Neuronal stem cell (in vitro differentiated cells): ENCODE results near the gene PCDH7.

Source experiments
- DNase-seq: peaks from one replicate; pipeline ENCODE4 v3.0.0-alpha.2; 2013; ENCODE audit warnings: low spot score
- H2AFZ ChIP-seq: one replicate; pipeline ENCODE4 v1.6.1; 2013; ENCODE audit warnings: mild to moderate bottlenecking, low read length, inconsistent platforms
- H2AK5ac ChIP-seq: 2 replicates; pipeline ENCODE4 v1.6.1; 2013; ENCODE audit warnings: low read depth, mild to moderate bottlenecking, inconsistent platforms, low read length, moderate library complexity, mixed read lengths
- H2BK120ac ChIP-seq: 2 replicates; pipeline ENCODE4 v1.6.1; 2013; ENCODE audit warnings: low read depth, mild to moderate bottlenecking, inconsistent platforms, low read length, moderate library complexity, mixed read lengths
- H2BK12ac ChIP-seq: one replicate; pipeline ENCODE4 v1.6.1; 2013; ENCODE audit warnings: low read length, inconsistent platforms
- H2BK15ac ChIP-seq: 2 replicates; pipeline ENCODE4 v1.6.1; 2013; ENCODE audit warnings: mild to moderate bottlenecking, low read length, inconsistent platforms, mixed read lengths
- H2BK5ac ChIP-seq: one replicate; pipeline ENCODE4 v1.6.1; 2013; ENCODE audit warnings: inconsistent platforms, mild to moderate bottlenecking, low read length, moderate library complexity
- H3K14ac ChIP-seq: one replicate; pipeline ENCODE4 v1.6.1; 2013; ENCODE audit warnings: low read length, inconsistent platforms
- H3K18ac ChIP-seq: 2 replicates; pipeline ENCODE4 v1.6.1; 2013; ENCODE audit warnings: low read length, inconsistent platforms
- H3K23ac ChIP-seq: 2 replicates; pipeline ENCODE4 v1.6.1; 2013; ENCODE audit warnings: low read depth, mild to moderate bottlenecking, mixed read lengths, low read length, inconsistent platforms; ENCODE audit not compliant: poor library complexity
- H3K27ac ChIP-seq: replicated peaks from 3 replicates; pipeline ENCODE4 v1.5.1; 2013; ENCODE audit warnings: low read length, inconsistent platforms
- H3K27me3 ChIP-seq, 3 experiments: 2 replicates each; pipeline ENCODE4 v1.6.1; 2013; ENCODE audit warnings: low read length in 3 of 3, mild to moderate bottlenecking in 2 of 3, inconsistent platforms in 1 of 3, low read depth in 1 of 3, mixed read lengths in 1 of 3, moderate library complexity in 1 of 3; ENCODE audit not compliant: control insufficient read depth in 3 of 3, insufficient read depth in 3 of 3
- H3K36me3 ChIP-seq, 2 donors: replicated peaks in 1 of 2; 2 replicates each; pipeline ENCODE4 v1.6.1; 2013; ENCODE audit warnings: low read length in 2 of 2; ENCODE audit not compliant: control insufficient read depth in 2 of 2, insufficient read depth in 2 of 2
- H3K4ac ChIP-seq: 2 replicates; pipeline ENCODE4 v1.6.1; 2013; ENCODE audit warnings: inconsistent platforms, mild to moderate bottlenecking, low read length, moderate library complexity
- H3K4me1 ChIP-seq, 2 donors: 1 replicate in 1 of 2; 2 replicates in 1 of 2; pipeline ENCODE4 v1.6.1; 2013; ENCODE audit warnings: low read length in 2 of 2, low read depth in 1 of 2; ENCODE audit not compliant: control insufficient read depth in 2 of 2, insufficient read depth in 1 of 2
- H3K4me2 ChIP-seq: one replicate; pipeline ENCODE4 v1.6.1; 2013; ENCODE audit warnings: mild to moderate bottlenecking, low read length, inconsistent platforms; ENCODE audit not compliant: insufficient read depth, poor library complexity, severe bottlenecking
- H3K4me3 ChIP-seq, 2 donors: 2 replicates each; pipeline ENCODE4 v1.5.1; 2013; ENCODE audit warnings: low read length in 2 of 2, mild to moderate bottlenecking in 2 of 2, inconsistent platforms in 1 of 2, moderate library complexity in 1 of 2
- H3K79me1 ChIP-seq: one replicate; pipeline ENCODE4 v1.6.1; 2013; ENCODE audit warnings: low read depth, mild to moderate bottlenecking, inconsistent platforms, low read length, moderate library complexity
- H3K9ac ChIP-seq: one replicate; pipeline ENCODE4 v1.6.1; 2013; ENCODE audit warnings: mild to moderate bottlenecking, low read depth, low read length, inconsistent platforms; ENCODE audit not compliant: poor library complexity
- H3K9me3 ChIP-seq, 2 donors: replicated peaks in 1 of 2; 2 replicates each; pipeline versions ENCODE3 to v1.6.1; 2013; ENCODE audit warnings: low read length in 2 of 2, mild to moderate bottlenecking in 2 of 2, inconsistent platforms in 1 of 2, low read depth in 1 of 2, mixed read lengths in 1 of 2, moderate library complexity in 1 of 2; ENCODE audit not compliant: control insufficient read depth in 2 of 2, insufficient read depth in 1 of 2
- H4K8ac ChIP-seq: one replicate; pipeline ENCODE4 v1.6.1; 2013; ENCODE audit warnings: low read depth, mild to moderate bottlenecking, inconsistent platforms, low read length, moderate library complexity
- H4K91ac ChIP-seq: one replicate; pipeline ENCODE4 v1.6.1; 2013; ENCODE audit warnings: low read length, low read depth, mild to moderate bottlenecking, inconsistent platforms; ENCODE audit not compliant: poor library complexity
- WGBS, 2 donors: extraction: QIAGEN DNeasy Blood & Tissue Kit; methylation state at CpG; one replicate each; pipeline ENCODE4 v1.1.7; 2013; ENCODE audit warnings: missing lambda C conversion rate in 2 of 2, mixed read lengths in 1 of 2; ENCODE audit not compliant: insufficient read length in 2 of 2, insufficient replicate concordance in 1 of 2; ENCODE audit errors: extremely low coverage in 2 of 2; 5-methylcytosine and 5-hydroxymethylcytosine counted together

The PCDH7 gene

GRCh38 chr4:30716158-30716557 is 4.0 kb upstream of the PCDH7 start:
- H3K27ac ChIP-seq: no peak overlapping the region
- no peak overlapping the region for H2BK120ac ChIP-seq
- no peak overlapping the region for H4K8ac ChIP-seq
- H3K9me3 ChIP-seq: peaks cover 0 to under 1% of the 10 kb centered on the region in 2 donors
- peak overlapping the region; percentile 25 for H3K4me2 ChIP-seq
- H2AFZ ChIP-seq: peak overlapping the region; percentile 45
- H3K4ac ChIP-seq: no peak overlapping the region
- H3K23ac ChIP-seq: no peak overlapping the region
- WGBS, 2 donors: no CpG with 5 or more reads among the region's 6 CpGs
- H3K4me3 ChIP-seq: peak overlapping the region in 1 of 2 donors; percentile 77
- H3K9ac ChIP-seq: no peak overlapping the region
- H3K27me3 ChIP-seq: no peaks in the 10 kb centered on the region
- no peak overlapping the region for H3K18ac ChIP-seq
- no peak overlapping the region for H2BK12ac ChIP-seq
- H2BK5ac ChIP-seq: no peak overlapping the region
- H4K91ac ChIP-seq: no peak overlapping the region
- peaks cover 2% of the 10 kb centered on the region for H3K79me1 ChIP-seq
- no peaks in the 10 kb centered on the region for H3K36me3 ChIP-seq
- H2BK15ac ChIP-seq: no peak overlapping the region
- no peak overlapping the region for H2AK5ac ChIP-seq
- H3K4me1 ChIP-seq: peaks cover 0 to 2% of the 10 kb centered on the region in 2 donors
- peak; percentile 21 for DNase-seq
- no peak overlapping the region for H3K14ac ChIP-seq

GRCh38 chr4:30716681-30717207 is 3.4 kb upstream of the PCDH7 start:
- Histone ChIP-seq H3K4me3 (peak overlapping the region; percentile 77 to 82), H3K4me1 (peaks cover 0 to 2% of the 10 kb centered on the region in 2 donors), H2BK15ac (no peak overlapping the region), H3K4me2 (peak overlapping the region; percentile 98), H2BK120ac (no peak overlapping the region), H4K8ac (no peak overlapping the region), H4K91ac (no peak overlapping the region), H3K23ac (no peak overlapping the region), H3K18ac (no peak overlapping the region), H3K79me1 (peaks cover 6% of the 10 kb centered on the region), H3K14ac (no peak overlapping the region), H3K27ac (peak overlapping the region; percentile 96), H2AK5ac (no peak overlapping the region), H2BK5ac (no peak overlapping the region), H3K27me3 (peaks cover 0 to 3% (median 0%) of the 10 kb centered on the region in 3 experiments), H2BK12ac (no peak overlapping the region), H3K36me3 (no peaks in the 10 kb centered on the region), H3K9me3 (peaks cover 0 to 1% of the 10 kb centered on the region in 2 donors), H2AFZ (peak overlapping the region; percentile 99), H3K9ac (no peak overlapping the region), H3K4ac (no peak overlapping the region)
- peak; percentile 33 for DNase-seq
- no CpG with 5 or more reads among the region's 15 CpGs for WGBS, 2 donors

GRCh38 chr4:30717208-30718020 is 2.8 kb upstream of the PCDH7 start:
- H3K4me2 ChIP-seq: peak overlapping the region; percentile 98
- H2BK5ac ChIP-seq: peak overlapping the region; percentile 93
- peaks cover 1 to 2% of the 10 kb centered on the region in 2 donors for H3K9me3 ChIP-seq
- H3K79me1 ChIP-seq: peaks cover 9% of the 10 kb centered on the region
- H2BK15ac ChIP-seq: peak overlapping the region; percentile 16
- H2AK5ac ChIP-seq: no peak overlapping the region
- WGBS, 2 donors: no CpG with 5 or more reads among the region's 55 CpGs
- H3K4me3 ChIP-seq: peak overlapping the region; percentile 77 to 82
- no peak overlapping the region for H3K4ac ChIP-seq
- H3K14ac ChIP-seq: no peak overlapping the region
- no peak overlapping the region for H2BK120ac ChIP-seq
- no peak overlapping the region for H4K91ac ChIP-seq
- H3K9ac ChIP-seq: peak overlapping the region; percentile 71
- H3K27me3 ChIP-seq: peaks cover 0 to 7% (median 0%) of the 10 kb centered on the region in 3 experiments
- H2BK12ac ChIP-seq: no peak overlapping the region
- H2AFZ ChIP-seq: peak overlapping the region; percentile 99
- H4K8ac ChIP-seq: no peak overlapping the region
- peak overlapping the region; percentile 96 for H3K27ac ChIP-seq
- peak; percentile 74 for DNase-seq
- peaks cover 0 to under 1% of the 10 kb centered on the region in 2 donors for H3K36me3 ChIP-seq
- peak overlapping the region; percentile 94 for H3K18ac ChIP-seq
- H3K23ac ChIP-seq: no peak overlapping the region
- H3K4me1 ChIP-seq: peaks cover 0 to 2% of the 10 kb centered on the region in 2 donors

- Histone ChIP-seq H3K23ac (no peak overlapping the region), H4K91ac (no peak overlapping the region), H3K4me3 (peak overlapping the region; percentile 77 to 82), H3K27ac (peak overlapping the region; percentile 96), H2BK15ac (peak overlapping the region; percentile 16), H3K4ac (no peak overlapping the region), H4K8ac (no peak overlapping the region), H3K4me2 (peak overlapping the region; percentile 98), H2AFZ (peak overlapping the region; percentile 99), H3K4me1 (peaks cover 2 to 3% of the 10 kb centered on the region in 2 donors), H3K14ac (no peak overlapping the region), H2BK12ac (no peak overlapping the region), H3K36me3 (peaks cover 0 to 7% of the 10 kb centered on the region in 2 donors), H2AK5ac (no peak overlapping the region), H2BK120ac (no peak overlapping the region), H2BK5ac (peak overlapping the region; percentile 93), H3K18ac (peak overlapping the region; percentile 94), H3K9me3 (peaks cover 1 to 9% of the 10 kb centered on the region in 2 donors), H3K27me3 (peaks cover 0 to 14% (median 0%) of the 10 kb centered on the region in 3 experiments), H3K79me1 (peaks cover 12% of the 10 kb centered on the region), H3K9ac (peak overlapping the region; percentile 89)
- WGBS, 2 donors: no CpG with 5 or more reads among the region's 34 CpGs
- peak; percentile 67 for DNase-seq
Observed at GRCh38 chr4:30718021-30718542, 2.1 kb upstream of the PCDH7 start.
